Glutamatergic neuron (in vitro differentiated cells): ENCODE results near the gene RANBP10. TPM values are rescaled to one million over a fixed set of nuclear protein-coding genes. Genes with fewer than 3 reads are reported as not detected.
"Not testable (repeated sequence)": the region's sequence is repeated elsewhere in the genome, so short reads cannot be mapped to it uniquely, and the experiment has no call there.

Experiments used
- DNase-seq: peaks from one replicate; pipeline ENCODE4 v3.0.0; 2022
- H3K27ac Mint-ChIP-seq: one replicate; pipeline ENCODE4 v1.8.0; 2020; ENCODE audit warnings: mild to moderate bottlenecking, mixed read lengths, inconsistent platforms; ENCODE audit not compliant: unreplicated experiment
- H3K27me3 Mint-ChIP-seq: one replicate; pipeline ENCODE4 v1.8.0; 2020; ENCODE audit warnings: mild to moderate bottlenecking, moderate library complexity, mixed read lengths, inconsistent platforms; ENCODE audit not compliant: unreplicated experiment
- H3K36me3 Mint-ChIP-seq: one replicate; pipeline ENCODE4 v1.8.0; 2020; ENCODE audit warnings: mild to moderate bottlenecking, mixed read lengths, inconsistent platforms; ENCODE audit not compliant: unreplicated experiment
- H3K4me1 Mint-ChIP-seq: one replicate; pipeline ENCODE4 v1.8.0; 2020; ENCODE audit warnings: mild to moderate bottlenecking, low read depth, mixed read lengths, inconsistent platforms; ENCODE audit not compliant: unreplicated experiment
- H3K4me3 Mint-ChIP-seq: one replicate; pipeline ENCODE4 v1.8.0; 2020; ENCODE audit warnings: mild to moderate bottlenecking, mixed read lengths, inconsistent platforms; ENCODE audit not compliant: unreplicated experiment
- H3K9me3 Mint-ChIP-seq: one replicate; pipeline ENCODE4 v1.8.0; 2020; ENCODE audit warnings: mild to moderate bottlenecking, moderate library complexity, mixed read lengths, inconsistent platforms; ENCODE audit not compliant: unreplicated experiment
- total RNA-seq: library from RNA; stranded (reverse); fragmentation: NEBNext Ultra II Directional; extraction: Animal tissue kit (Norgen Biotek cat#: 25700); gene quantifications from one replicate; pipeline ENCODE4 v1.2.1, GENCODE V29; 2021; ENCODE audit not compliant: unreplicated experiment
- TF ChIP-seq, protein P1 (sequence below): fragments of 200-600 bp; sonication (generic); IDR thresholded peaks from one replicate; pipeline ENCODE4 v1.5.0; 2021; ENCODE audit not compliant: partially characterized antibody, unreplicated experiment

The RANBP10 gene
- total RNA-seq, 1 donor from 2014 or later = 32.0 TPM

DNA sequence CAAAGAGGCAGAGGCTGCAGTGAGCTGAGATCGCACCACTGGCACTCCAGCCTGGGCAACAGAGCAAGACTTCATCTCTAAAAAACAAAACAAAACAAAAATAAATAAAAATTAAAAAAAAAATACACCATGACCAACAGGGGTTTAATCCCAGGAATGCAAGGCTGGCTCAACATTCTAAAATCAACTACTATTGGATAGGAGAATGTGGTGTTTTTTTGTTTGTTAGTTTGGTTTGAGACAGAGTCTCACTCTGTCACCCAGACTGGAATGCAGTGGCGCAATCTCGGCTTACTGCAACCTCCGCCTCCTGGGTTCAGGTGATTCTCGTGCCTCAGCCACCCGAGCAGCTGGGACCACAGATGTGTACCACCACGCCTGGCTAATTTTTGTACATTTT, 107.1 kb downstream of the RANBP10 start:
- peaks cover 4% of the 10 kb centered on the region for H3K4me1 Mint-ChIP-seq
- H3K4me3 Mint-ChIP-seq = no peak overlapping the region
- peaks cover 10% of the 10 kb centered on the region for H3K36me3 Mint-ChIP-seq
- peaks cover 3% of the 10 kb centered on the region for H3K27me3 Mint-ChIP-seq
- H3K27ac Mint-ChIP-seq = no peak overlapping the region
- TF ChIP-seq, protein P1, sequence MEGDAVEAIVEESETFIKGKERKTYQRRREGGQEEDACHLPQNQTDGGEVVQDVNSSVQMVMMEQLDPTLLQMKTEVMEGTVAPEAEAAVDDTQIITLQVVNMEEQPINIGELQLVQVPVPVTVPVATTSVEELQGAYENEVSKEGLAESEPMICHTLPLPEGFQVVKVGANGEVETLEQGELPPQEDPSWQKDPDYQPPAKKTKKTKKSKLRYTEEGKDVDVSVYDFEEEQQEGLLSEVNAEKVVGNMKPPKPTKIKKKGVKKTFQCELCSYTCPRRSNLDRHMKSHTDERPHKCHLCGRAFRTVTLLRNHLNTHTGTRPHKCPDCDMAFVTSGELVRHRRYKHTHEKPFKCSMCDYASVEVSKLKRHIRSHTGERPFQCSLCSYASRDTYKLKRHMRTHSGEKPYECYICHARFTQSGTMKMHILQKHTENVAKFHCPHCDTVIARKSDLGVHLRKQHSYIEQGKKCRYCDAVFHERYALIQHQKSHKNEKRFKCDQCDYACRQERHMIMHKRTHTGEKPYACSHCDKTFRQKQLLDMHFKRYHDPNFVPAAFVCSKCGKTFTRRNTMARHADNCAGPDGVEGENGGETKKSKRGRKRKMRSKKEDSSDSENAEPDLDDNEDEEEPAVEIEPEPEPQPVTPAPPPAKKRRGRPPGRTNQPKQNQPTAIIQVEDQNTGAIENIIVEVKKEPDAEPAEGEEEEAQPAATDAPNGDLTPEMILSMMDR = no peak
- peaks cover 3% of the 10 kb centered on the region for H3K9me3 Mint-ChIP-seq
- DNase-seq = no peak

DNA sequence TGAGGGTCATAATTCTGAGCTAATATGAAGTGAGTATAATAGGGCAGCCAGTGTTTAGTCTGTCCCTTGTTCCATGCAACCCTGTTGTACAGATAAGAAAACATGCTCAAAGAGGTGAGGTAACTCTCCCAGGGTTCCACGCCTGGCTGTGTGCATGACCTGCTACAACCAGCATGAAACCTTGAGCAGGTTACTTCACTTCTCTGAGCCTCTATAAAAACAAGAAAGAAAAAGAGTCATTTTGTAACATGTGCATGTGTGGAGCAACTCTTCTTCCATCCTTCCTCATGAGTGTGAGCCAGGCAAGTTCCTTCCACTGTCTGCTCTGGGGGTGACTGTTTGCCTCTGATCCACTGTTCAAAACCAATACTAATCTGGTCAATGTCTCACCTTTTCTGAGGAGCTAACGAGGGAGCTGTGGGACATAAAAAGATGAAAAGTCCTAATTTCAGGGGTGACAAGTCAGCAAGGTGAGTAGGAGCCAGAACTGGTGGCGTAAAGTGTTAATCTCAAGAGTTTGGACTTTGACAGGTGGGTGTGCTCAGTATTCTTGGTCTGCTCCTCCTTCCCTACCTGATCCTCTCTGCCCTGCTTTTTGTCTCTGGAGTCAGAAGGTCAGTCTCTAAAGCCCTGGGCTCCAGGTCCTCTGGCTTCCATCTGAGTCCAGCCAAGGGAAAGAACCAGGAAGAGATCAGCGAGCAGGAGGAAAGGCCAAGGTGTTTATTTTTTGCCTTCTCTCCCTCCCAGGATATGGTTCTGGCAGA, 108.8 kb downstream of the RANBP10 start:
- Mint-ChIP-seq H3K36me3 (peaks cover 10% of the 10 kb centered on the region), H3K9me3 (peaks cover 3% of the 10 kb centered on the region), H3K27ac (no peak overlapping the region), H3K4me3 (no peak overlapping the region), H3K4me1 (peaks cover 3% of the 10 kb centered on the region), H3K27me3 (peaks cover 3% of the 10 kb centered on the region)
- TF ChIP-seq, protein P1 = no peak
- no peak for DNase-seq

DNA sequence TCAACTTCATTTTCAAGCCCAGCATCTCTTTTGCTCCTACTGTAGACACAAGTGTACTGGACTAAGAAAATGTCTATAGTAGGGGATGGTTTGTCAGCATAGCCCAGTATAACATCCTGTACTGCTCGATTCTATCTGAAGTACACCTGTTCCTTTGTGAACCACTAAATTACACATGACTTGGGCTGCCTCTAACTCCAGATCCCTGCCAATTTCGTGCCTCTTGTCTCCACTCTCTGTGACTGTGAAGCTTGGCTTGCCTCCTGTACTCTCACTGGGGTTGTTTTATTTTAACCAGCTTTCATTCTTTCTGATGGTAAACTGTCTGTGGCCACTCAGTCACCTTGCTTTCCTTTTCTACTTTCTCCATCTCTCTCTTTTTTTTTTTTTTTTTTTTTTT, 111.7 kb downstream of the RANBP10 start:
- Mint-ChIP-seq H3K9me3 (peaks cover 3% of the 10 kb centered on the region), H3K36me3 (peaks cover 10% of the 10 kb centered on the region), H3K4me1 (no peaks in the 10 kb centered on the region), H3K4me3 (no peak overlapping the region), H3K27ac (peak overlapping the region; percentile 6), H3K27me3 (peaks cover 3% of the 10 kb centered on the region)
- TF ChIP-seq, protein P1 = no peak
- DNase-seq = no peak

DNA sequence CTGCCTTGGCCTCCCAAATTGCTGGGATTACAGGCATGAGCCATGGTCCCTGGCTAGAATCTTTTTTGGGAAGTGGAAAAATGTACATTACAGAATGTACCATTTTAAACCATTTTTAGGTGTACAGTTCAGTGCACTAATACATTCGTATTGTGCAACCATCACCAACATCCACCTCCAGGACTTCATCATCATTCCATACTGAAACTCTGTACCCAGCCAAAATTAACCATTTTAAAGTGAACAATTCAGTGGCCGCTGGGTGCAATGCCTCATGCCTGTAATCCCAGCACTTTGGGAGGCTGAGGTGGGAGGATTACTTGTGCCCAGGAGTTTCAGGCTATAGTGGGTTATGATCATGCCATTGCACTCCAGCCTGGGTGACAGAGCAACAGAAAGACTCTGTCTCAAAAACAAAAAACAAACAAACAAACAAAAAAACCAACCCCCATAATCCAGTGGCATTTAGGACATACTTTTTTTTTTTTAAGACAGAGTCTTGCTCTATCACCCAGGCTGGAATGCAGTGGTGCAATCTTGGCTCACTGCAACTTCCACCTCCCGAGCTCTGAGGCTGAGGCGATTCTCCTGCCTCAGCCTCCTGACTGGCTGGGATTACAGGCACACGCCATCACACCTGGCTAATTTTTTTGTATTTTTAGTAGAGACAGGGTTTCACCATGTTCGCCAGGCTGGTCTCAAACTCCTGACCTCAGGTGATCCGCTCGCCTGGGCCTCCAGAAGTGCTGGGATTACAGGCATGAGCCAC, 112.7 kb downstream of the RANBP10 start:
- not testable (repeated sequence) for H3K4me3 Mint-ChIP-seq, H3K27ac Mint-ChIP-seq

DNA sequence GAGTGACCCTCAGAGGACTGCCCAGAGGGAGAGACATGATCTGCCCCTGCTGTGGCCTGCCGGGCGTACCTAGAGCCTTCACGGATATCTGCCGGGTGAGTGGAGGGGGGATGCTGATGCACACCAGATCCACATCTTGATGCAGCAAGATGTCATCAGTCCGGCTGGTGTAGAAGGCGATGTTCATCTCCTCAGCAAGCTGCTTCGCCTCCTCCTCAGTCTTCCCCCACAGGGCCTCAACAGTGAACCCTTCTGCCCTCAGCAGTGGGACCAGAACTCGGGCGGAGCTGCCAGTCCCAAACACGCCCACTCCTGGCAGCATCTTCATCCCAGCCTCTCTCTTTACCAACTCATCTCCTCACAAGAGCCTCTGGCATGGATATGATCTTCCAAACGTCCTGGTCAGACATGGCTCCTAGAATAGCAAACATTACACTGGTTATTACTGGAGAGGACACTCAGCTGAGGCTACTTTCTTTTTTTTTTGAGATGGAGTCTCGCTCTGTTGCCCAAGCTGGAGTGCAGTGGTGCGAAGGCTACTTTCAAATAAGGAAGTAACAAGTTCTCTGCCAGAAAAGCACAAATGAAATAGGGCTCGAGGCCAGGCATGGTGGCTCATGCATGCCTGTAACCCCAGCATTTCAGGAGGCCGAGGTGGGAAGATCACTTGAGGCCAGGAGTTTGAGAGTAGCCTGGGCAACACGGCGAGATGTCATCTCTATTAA, 120.8 kb downstream of the RANBP10 start:
- no peak overlapping the region for H3K4me3 Mint-ChIP-seq
- no peak overlapping the region for H3K27ac Mint-ChIP-seq
- no peaks in the 10 kb centered on the region for H3K9me3 Mint-ChIP-seq
- no peaks in the 10 kb centered on the region for H3K27me3 Mint-ChIP-seq
- DNase-seq = no peak
- TF ChIP-seq, protein P1 = no peak
- no peaks in the 10 kb centered on the region for H3K4me1 Mint-ChIP-seq
- H3K36me3 Mint-ChIP-seq = no peaks in the 10 kb centered on the region

More for the DNA sequence above, 112.7 kb downstream of the RANBP10 start:
- DNase-seq, H3K4me1 Mint-ChIP-seq, H3K9me3 Mint-ChIP-seq, H3K36me3 Mint-ChIP-seq, H3K27me3 Mint-ChIP-seq: not testable (repeated sequence)
